NCI-H2196 (cell line): ENCODE data around the gene SHPK.
"Not testable (repeated sequence)": the region's sequence is repeated elsewhere in the genome, so short reads cannot be mapped to it uniquely, and the experiment has no call there.

Source experiments
- DNase-seq: peaks from one replicate; lab custom pipeline; 2025; ENCODE audit not compliant: unreplicated experiment; lab: John Stamatoyannopoulos, UW

SHPK gene

GRCh38 chr17:3592216-3592860 lies 43.7 kb downstream of the SHPK start:
- DNase-seq, result no peak

DNA sequence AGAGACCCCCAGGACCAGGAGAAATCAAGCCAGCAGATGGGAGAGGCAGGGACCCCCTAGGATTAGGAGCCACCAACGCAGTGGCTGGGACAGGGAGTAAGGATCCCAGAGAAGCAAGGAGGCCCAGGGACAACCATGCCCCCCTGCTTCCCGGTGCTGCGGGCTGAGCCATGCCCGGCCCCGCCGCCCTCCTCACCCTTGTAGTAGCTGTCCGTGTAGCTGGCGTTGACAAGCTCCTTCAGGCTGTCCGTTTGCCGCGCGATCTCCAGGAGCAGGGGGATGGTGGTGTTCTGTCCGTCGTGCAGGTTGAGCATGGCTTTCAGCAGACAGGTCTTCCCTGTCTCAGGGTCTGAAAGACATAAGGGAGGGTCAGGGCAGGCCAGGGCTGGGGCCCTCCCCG lies 45.3 kb downstream of the SHPK start:
- DNase-seq, result no peak

DNA sequence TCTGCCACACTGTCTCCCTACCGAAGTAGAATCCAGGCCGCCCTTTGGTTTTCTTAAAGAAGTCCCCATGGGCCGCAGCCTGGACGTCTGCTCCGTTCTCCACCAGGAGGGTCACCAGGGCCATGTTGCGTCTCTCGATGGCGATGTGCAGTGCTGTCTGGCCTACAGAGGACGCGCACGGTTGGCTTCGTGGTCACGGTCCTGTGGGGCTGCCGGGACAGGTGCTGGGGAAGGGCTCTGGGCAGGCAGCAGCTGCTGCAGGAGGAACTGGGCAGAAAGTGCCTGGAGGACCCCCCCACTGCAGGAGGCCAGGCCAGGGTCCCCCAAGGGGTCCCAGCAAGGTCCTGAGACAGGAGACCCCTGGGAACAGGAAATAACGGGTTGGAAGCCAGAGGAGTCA lies 45.8 kb downstream of the SHPK start:
- DNase-seq, result no peak

DNA sequence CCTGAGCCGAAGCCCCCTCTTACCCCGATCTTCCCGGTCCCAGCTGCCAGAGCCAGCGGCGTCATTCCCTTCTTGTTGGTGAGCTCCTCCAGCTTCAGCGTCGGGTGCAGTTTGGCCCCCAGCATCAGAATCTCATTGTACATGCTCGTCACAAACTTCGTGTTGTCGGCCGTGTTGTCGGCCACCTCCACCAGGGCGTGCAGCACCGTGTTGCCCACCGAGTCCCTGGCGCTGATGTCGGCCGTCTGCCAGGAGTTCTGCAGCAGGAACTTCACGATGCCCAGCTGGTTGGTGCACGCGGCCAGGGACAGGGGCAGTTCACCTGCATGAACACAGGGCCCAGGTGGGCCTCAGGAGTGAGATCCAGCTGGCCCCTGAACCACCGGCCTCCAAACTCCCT lies 46.3 kb downstream of the SHPK start:
- no peak for DNase-seq

DNA sequence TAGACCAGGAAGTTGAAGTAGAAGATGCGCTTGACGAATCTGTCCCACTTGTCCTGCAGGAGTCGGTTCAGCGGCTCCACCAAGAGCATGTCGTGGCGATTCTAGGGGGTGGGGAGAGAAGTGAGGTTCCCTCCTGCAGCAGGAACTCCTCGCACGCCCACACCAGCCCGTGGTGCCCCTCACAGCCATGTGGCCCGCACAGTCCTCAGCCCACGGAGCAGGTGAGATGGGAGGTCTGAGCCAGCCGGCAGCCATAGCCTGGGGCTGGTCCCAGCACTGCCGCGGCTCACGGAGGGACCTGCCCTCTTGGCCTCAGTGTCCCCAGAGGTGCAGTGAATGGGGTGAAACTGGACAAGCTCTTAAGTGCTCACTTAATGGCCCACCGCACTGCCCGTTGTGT lies 50.2 kb downstream of the SHPK start:
- DNase-seq, result no peak

DNA sequence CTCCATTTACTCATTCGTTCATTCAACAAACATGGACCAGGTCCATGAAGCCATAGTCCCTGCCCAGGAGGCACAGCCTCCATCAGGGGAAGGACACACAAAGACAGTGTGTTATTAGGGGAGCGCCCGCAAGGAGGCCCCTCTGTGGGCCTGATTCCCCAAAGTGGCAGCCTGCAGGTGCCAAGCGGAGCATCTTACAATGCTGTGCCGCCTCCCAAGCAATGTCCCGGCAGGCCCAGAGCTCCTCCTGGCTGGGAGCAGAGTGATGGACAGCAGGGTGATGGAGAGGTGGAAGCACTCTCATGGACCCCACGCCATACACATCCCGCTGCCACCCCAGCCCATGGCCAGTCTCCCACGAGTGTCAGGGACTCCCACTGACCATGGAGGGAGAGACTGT lies 52.6 kb downstream of the SHPK start:
- DNase-seq, result no peak

- DNase-seq, result no peak
Measured at GRCh38 chr17:3582915-3583314, 53.1 kb downstream of the SHPK start.

DNA sequence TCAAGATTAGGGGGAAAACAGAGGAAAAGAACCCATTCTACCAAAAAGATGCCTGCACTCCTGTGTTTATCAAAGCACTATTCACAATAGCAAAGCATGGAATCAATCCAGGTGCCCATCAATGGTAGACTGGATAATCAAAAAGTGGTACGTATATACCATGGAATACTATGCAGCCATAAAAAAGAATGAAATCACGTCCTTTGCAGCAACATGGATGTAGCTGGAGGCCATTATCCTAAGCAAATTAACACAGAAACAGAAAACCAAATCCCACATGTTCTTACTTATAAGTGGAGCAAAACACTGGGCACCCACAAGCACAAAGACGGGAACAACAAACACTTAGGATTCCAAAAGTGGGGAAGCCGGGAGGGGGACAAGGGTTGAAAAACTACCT lies 57.4 kb downstream of the SHPK start:
- DNase-seq, result not testable (repeated sequence)

- no peak for DNase-seq
Measured at GRCh38 chr17:3576970-3577369, 59.1 kb downstream of the SHPK start.

DNA sequence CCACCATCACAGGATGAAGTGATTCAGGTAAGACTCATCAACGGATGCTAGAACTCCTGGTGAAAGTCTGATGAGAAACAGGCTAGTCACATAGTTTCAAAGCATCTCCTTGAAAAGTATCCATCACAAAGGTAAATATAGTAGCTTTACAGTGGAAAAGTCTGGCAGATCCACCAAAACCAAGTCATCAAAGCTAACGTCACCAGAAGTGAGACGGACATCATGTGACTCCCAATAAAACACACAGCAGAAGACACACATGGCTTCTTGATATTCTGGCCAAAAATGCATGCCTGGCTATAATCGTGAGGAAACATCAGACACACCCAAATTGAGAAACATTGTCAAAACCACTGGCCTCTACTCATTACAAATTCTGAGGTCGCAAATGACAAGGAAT lies 60.5 kb downstream of the SHPK start:
- DNase-seq, result no peak

DNA sequence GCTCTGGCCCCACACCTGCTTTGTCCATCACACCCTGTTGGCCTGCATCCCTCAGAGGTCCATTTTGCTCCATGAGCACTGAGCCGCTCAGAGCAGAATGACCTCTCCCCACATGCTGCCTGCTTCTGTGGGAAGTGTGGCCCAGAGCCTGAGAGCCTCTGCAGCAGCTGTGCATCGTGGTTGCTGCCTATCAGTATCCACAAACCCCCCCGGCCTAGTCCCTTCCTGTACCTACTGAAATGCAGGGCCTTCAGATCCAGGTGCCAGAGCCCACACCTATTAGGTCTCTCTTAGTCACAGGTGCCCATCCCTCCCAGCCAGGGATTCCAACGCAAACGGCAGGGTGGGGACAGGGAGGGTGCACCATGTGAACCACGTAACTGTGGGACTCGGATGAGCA lies 61.8 kb downstream of the SHPK start:
- no peak for DNase-seq

- DNase-seq, result no peak
Measured at GRCh38 chr17:3573246-3574100, 62.6 kb downstream of the SHPK start.

DNA sequence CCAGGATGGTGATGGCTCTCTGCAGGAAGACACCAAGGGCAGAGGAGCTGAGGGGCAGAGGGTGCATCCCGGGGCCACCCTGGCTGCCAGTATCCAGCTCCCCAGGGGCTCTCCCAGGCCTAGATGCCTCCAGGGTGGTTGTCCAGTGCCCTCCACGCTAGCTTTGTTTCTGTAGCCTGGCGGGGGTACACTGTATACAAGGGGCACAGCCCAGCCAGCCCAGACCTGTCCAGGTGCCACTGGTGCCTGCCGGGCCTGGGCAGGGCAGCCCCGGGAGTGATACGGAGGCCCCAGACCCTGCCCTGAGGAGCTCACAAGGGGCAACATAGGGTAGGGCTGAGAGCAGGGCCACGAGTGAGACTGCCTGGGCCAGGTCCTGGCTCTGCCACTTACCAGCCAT lies 63.8 kb downstream of the SHPK start:
- DNase-seq, result no peak

GRCh38 chr17:3571043-3571900 lies 64.8 kb downstream of the SHPK start:
- DNase-seq, result no peak

DNA sequence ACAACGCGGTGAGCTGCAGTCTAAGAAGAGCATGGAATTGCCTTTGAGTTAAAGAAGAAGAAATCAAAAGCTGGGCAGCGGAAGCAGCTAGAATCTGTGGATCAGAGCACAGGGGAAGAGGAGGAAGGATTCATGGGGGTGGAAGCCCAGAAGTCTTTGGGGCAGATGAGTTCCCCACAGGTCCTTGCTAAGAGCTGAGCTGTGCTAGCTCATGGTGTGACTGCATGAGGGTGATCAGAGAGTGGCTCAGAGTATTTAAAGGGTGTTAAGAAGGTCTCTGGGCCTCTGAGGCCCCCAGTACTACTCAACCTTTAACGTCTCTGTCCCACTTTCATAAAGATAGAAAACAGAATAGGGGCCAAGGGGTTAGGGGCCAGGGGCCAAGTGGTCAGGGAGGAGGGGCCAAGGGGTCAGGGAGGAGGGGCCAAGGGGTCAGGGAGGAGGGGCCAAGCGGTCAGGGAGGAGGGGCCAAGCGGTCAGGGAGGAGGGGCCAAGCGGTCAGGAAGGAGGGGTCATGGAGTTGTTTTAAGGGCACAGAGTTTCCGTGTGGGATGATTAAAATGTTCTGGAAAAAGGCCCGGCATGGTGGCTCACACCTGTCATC lies 66.4 kb downstream of the SHPK start:
- no peak for DNase-seq

DNA sequence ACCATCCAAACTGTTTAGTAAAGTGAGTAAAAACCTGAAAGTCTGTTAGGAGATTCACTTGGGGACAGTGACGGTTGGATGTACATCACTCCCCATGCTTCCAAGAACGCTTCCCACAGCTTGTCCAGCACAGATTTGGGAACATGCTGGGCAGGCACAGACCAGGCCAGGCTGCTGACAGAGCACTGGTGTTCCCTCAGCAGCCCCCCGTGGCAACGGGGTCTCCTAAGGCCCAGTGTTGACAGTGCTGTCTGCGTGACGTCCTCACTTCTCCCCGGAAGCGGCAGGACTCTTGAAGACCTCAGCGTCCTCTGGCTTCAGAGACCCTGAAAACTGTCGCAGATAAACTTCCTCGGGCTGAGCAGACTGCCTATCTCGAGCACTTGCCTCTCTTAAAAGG lies 69.5 kb downstream of the SHPK start:
- no peak for DNase-seq

- DNase-seq, result no peak
Measured at GRCh38 chr17:3565143-3565542, 70.9 kb downstream of the SHPK start.

GRCh38 chr17:3564241-3564640 lies 71.8 kb downstream of the SHPK start:
- not testable (repeated sequence) for DNase-seq

- DNase-seq, result no peak
Measured at GRCh38 chr17:3559270-3559645, 76.8 kb downstream of the SHPK start.

DNA sequence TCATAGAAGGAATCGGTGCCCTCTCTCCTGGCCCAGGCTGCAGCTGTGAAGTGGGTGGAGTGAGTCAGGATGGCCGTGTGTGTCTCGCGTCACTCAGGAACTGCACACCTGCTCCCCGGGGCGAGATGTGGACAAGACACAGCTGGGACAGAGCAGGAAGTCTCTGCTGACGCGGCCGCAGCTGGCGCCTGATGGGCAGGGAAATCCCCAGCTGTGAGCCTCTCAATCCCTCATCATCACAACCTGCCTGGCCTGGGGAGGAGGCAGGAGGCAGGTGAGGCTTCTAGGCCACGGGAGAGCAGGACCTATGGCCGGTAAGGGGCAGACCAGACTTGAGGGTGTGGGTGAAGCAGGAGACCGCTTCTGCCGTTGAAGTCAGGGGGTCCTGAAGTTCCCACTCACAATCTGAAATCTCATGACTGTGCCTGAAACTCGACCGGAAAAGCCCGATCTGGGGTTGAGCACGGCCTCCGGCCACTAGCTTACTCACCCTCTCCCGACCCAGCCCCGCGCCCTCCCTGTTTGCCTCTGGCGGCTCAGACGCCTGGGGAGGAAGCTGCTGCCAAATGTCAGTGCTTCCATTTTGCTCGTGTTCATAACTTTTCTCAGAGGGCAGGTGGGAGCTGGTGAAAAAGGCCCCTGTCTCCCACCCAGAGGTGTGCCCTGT lies 77.3 kb downstream of the SHPK start:
- DNase-seq, result peak; percentile 26
